NOMO-1 treated with DMSO at 0.1 percent for 48 hours (cell line): ENCODE results near the gene MAP2K5.
"Not testable (repeated sequence)": the region's sequence is repeated elsewhere in the genome, so short reads cannot be mapped to it uniquely, and the experiment has no call there.

ENCODE experiments used
- DNase-seq: peaks from one replicate; lab custom pipeline; 2025; ENCODE audit not compliant: unreplicated experiment; lab: John Stamatoyannopoulos, UW

Gene MAP2K5

DNA sequence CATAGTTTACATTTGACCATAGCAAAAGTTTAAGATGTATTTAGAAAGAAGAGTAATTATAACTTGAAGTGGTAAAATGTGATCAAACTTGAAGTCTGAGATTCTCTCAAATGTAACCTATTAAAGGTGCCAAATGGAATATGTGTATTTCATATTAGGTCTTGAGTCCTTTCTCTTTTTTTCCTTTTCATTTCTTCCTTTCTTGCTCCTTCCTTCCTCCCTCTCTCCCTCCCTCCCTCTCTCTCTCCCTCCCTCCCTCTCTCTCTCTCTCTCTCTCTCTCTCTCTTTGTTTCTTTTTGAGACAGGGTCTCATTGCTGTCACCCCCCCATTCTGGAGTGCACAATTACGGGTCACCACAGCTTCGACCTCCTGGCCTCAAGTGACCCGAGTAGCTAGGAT is 47.7 kb downstream of the MAP2K5 start:
- DNase-seq: no peak

DNA sequence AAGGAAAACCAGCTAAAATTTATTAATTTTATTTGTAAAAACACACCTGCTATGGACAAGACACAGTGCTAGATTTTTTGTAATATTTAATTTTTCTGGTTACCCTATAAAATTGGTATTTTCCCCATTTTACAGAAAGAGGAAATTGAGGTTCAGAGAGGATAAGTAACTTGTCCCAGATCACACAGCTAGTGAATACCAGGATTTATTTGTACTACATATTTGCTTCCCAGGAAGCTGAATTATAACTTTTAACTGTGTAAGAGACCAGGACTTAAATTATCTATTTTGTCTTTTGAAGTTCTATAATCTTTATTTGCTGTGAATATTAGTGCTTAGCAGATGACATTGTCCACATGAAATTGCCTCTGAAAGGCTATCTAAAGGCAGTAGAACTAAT is 49.7 kb downstream of the MAP2K5 start:
- no peak for DNase-seq

DNA sequence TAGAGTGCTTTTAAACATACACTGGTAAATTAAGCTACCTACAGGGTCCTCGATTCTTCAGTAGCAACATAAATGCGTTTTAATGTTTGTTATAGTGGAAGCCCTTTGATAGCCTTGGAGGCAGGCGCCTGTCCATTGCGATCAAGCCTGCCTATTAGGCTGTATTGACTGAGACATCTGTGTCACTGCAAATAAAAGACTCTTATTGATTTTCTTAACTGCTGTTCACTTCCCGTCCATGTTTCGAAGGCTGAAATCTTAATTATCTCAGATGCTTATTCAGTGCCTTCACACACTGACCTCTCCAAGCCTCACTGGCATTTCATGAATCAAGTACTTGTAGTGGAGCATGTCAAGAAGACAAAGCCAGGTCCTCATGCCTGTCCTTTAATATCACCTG is 51.1 kb downstream of the MAP2K5 start:
- no peak for DNase-seq

DNA sequence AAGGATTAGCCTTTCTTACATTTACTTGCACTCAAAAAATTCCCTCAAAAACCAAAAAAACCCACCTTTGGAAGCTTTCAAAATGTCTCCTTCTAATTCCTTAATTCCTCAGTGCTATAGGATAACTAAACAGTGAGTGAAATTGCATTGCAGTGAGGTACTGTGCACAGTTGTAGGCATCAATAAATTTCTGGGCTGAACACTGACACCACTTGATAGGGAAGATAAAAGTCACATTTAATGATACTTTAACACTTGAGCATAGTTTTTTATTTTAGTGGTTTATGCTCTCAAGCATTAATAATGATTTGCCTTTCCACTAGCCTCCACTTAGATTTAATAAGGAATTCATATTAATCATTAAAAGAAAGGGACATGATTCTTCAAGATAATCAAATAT is 52.3 kb downstream of the MAP2K5 start:
- DNase-seq: no peak

DNA sequence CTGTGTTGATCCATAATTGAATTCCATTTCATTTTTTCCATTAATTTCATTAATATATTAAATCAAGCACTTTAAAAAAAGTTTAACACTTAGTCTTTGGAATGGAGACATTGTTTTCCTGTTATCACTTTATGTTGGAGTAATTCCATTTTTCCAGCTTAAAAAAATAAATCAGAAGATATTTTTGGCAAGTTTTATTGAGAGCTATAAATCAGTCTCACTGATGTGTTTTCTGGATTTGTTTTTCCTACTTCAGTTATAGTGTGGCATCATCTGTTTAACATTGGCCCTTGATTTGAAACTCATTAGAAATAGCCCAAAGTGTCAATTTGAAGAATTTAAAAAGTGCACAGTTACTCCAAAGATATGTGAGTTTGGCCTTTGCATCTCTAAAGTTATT is 53.1 kb downstream of the MAP2K5 start:
- DNase-seq: no peak

DNA sequence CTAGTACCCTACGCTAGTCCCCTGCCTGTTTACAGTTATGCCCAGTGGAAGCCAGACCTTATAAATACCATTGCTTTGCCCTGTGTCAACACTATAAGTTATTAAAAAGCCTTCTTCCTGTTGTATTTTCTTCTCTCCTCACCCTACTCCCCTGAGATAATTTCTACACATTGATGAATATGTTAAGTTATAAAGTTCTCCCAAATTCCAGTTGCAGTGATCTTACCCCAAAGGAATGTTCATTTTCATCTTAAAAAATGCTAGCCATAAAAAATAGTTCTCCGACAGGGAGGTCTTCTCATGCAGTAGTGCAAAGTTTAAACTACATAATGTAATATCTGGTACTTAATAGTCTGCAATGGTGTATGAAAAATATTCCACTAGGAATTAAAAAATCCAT is 58.6 kb downstream of the MAP2K5 start:
- no peak for DNase-seq

DNA sequence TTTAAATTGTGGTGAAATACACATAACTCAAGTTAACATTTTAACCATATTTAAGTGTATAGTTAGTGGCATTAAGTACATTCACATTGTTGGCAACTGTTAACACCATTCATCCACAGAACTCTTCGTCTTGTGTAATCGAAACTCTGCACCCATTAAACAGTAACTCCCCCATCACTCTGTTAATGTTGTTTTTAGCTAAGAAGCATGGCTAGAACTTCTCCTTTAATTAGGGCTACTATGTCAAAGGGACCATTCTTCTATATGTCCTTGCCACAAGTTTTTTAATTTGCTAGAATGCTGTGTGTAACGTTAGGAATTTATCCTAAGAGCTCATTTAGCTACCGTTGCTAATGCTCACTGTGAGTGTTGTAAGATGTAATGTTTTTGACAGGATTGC is 60.6 kb downstream of the MAP2K5 start:
- DNase-seq: no peak

DNA sequence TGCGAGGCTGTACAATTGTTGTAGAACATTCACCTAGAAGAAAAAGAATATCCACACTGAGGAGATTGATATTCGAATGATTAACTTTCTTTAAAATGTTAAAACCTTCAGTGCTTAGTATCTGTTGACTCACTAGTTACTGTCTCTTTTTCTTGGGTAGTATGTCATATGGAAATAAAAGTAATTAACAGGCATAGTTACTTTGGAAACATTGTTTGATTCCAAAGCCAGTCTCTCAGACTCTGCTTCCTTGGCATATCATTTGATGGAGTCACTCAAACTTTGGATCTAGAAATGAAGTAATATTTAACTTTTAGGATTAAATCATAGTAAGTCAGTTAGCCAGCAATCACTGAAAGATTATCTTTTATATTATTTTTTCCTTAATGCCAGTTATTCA is 63.4 kb downstream of the MAP2K5 start:
- no peak for DNase-seq

DNA sequence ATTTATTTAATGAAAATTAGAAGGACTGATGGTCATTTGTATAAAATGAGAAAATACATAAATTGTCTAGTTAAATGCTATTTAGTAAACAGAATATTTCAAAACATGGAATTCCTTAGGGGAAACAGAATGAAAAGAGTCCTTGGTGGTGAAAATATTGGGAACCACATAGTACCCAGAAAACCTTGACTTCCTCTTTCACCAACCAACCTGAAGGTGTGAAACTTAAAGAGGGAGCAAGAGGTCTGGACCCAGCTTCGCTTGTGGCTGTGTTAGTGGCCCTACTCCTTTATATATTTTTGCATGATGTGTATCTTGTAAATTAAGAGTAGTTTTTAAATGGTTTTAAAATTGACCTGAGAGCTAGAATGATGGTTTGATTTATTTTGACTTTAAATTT is 64.2 kb downstream of the MAP2K5 start:
- DNase-seq: no peak

DNA sequence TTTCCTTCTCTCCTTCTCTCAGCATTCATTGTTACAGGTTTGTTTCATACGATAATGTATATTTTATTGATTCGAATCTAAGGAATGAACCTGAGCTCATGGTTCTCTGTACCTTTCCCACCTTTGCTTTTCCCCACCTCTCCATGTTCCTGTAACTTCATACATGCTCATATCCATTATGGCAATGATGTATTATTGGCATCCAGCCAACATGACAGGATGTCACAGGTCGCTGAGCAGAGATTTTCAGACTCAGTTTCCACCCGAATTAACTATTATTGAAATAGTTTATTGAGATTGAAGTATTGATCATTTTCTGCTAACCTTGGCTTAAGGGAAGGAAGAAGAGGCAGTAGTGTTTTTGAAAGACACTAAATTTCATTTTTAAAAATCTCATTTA is 64.8 kb downstream of the MAP2K5 start:
- DNase-seq: no peak

DNA sequence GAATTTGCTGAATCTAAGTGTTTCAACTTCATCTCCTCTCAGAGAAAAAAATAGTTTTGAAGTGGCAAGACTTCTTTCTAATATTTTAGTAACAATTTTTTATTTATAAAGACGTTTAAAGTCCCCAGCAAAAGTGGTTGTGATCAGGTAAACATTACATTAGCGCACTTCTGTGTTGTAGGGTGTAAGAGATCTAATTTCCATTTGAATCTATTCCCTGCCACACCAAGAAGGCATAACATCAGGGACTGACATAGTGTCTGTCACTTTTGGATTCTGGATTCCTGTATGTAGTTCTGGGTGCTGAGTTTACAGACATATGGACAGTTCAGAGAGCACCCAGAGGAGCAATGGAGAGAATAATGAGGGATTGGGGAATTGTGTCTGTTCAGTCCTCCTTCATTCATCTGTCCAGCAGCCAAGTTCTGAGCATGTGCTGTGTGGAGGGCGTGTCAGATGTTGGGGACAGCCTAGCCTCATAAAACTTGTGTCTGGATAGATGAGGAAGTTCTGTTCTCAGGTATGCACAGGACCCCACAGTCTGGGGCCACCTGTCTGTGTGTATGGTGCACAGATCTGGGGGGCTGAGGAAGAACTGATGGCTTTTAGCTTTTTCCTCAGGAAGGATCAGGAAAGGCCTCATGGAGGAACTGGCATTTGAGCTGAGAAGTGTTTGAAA is 65.6 kb downstream of the MAP2K5 start:
- no peak for DNase-seq

DNA sequence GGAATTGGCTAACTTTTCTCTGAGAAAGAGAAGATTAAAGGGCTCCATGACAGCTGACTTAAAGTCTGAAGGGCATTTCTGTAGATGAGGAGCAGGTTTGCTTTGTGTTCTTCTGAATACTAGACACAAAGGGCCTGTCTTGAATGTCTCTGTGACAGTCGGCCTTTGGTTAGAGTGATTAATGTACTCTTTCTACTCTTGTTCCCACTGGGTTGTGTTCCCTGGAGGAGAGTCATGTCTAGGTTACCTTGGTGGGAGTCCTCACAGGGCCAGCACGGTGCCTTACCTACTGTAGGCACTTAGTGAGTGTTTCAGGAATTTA is 66.1 kb downstream of the MAP2K5 start:
- DNase-seq: no peak

DNA sequence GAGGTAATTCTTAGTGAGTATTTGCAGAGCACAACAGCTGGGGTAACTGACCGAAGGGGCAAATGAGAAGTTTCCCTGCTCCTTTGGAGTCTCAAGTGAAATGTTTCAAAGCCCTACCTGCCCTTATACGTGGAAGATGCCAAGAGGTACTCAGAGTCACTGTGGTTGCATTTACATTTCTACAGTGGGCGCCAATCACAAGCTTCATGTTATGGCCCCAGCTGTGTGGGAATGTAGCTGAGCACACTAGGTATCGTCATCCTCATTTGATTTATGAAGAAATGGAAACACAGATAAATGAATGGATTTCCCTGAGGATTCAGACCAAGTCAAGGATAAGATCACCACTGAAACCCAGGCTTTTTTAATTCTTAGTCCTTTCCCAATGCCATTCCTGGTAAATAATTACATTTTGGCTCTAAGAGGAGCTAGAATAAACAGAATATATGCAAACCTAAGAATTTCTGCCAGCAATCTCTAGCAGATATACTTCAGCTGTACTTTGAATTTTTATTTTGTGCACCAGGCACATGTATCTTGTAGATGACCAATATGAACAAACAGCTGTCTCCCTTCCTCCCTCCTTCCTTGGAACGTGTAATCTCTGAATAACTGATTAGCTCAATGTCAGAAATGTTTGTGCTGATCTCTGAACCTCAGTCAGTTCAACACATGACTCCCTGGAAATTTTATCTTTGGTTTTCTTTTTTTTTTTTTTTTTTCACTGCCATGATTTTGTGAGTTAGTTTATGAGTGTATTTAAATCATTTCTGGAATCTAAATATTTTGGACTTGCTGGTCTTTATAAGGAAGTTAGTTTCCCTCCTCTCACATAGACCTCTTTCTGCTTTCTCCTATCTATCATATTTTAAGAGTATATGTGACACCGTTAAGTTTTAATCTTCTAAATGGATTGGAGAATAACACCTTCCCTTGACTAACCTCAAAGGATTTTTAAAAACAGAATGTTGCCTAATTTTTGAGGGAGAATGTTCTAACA is 69.2 kb downstream of the MAP2K5 start:
- DNase-seq: no peak

DNA sequence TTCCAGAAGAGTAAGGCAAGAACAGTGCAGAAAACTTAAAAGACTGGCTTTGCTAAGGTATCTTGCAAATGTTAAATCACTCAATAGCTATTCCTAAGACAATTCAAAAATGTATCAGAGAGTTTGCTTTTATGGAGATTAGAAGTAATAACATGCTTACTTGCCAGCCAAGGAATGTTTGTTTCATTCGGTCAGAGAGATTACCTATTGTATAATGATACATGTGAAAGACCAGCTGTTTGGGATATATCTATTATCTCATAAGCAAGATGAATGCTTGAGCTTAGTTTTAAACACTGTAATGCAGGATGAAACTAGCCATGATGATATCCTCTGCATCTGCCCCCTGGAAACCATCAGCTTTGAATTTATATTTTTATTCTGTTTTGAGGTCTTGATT is 70.7 kb downstream of the MAP2K5 start:
- DNase-seq: no peak

DNA sequence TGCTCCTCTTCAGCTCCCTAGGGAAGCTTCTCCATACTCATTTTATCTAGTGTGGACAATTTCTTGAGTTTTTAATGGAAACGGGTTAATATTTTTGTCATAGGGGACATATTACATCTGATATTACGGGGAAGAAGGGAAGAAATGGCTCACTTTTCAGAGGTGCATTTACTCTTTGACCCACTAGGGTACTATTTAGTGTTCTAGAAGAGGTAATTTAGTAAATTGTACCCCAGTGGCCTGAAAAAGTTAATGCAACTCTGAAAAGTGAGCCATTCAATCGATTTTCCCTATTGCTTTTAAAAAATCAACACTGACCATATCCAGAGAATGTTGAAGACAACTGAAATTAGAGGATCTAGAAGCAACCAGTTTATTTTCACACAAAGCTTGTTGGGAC is 71.2 kb downstream of the MAP2K5 start:
- DNase-seq: no peak

DNA sequence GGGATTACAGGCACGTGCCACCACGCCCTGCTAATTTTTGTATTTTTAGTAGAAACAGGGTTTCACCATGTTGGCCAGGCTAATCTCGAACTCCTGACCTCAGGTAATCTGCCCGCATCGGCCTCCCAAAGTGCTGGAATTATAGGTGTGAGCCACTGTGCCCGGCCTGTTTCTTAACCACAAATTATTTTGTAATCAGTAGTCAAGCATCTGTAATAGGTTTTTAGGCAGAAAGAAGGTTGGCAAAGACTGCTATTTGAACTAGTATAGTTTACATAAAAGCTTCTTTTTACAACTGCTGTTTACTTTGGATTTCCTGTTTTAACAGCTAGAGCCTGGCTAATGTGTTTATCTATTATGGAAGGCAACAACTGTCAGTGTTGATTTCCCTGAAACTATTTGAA is 72.6 kb downstream of the MAP2K5 start:
- not testable (repeated sequence) for DNase-seq

DNA sequence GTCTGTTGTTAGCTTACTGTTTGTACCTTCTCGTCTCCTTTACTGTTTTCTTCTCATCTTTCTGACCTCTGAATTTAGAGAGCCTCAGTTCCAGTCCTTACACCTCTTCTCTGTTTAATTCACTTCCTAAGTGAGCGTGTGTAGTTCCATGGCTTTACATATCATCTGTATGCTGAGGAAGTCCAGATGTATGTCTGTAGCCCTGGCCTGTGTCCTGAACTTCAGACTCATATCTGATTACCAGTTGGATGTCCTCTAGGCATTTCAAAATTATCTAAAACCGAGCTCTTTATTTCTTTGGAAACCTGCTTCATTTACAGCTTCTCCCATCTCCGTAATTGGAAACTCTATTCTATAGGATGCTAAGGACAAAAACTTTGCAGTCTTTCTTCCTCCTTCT is 75.8 kb downstream of the MAP2K5 start:
- DNase-seq: no peak

DNA sequence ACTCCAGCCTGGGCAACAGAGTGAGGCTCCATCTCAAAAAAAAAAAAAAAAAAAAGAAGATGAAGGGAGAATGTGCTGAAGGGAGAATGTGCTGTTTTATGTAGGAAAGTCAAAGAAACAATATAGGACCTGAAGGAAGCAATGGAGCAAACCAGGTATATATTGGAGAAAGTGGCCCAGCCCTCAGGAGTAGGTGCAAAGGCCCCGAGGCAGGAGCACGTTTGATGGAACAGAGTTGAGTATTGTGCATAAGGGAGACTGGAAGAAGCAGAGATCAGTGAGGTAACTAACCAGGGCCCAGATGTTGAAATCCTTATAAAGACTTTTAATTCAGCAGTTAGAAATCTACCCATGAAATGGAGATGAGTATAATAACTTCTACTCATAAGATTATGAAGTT is 79.6 kb downstream of the MAP2K5 start:
- DNase-seq: no peak

DNA sequence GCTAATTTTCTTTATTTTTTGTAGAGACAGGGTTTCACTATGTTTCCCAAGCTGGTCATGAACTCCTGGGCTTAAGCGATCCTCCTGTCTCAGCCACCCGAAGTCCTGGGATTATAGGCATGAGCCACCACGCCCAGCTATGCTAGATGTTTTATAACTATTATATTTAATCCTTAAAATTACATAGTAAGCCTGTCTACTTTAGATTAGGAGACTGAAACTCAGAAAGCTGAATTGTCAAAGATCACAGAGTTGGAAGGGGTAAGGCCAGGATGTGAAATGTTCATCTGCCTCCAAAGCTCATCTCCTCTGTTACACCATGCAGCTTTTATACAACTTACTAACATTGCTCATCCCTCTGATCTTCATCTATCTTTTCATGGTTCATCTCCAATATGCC is 89.8 kb downstream of the MAP2K5 start:
- no peak for DNase-seq

DNA sequence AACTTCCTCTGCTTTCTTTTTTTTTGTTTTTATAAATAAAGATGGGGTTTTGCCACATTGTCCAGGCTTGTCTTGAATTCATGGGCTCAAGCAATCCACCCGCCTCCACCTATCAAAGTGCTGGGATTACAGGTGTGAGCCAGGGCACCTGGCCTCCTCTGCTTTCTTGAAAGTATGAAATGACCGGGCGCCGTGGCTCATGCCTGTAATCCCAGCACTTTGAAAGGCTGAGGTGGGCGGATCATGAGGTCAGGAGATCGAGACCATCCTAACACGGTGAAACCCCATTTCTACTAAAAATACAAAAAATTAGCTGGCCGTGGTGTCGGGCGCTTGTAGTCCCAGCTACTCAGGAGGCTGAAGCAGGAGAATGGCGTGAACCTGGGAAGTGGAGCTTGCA is 93.4 kb downstream of the MAP2K5 start:
- DNase-seq: not testable (repeated sequence)

DNA sequence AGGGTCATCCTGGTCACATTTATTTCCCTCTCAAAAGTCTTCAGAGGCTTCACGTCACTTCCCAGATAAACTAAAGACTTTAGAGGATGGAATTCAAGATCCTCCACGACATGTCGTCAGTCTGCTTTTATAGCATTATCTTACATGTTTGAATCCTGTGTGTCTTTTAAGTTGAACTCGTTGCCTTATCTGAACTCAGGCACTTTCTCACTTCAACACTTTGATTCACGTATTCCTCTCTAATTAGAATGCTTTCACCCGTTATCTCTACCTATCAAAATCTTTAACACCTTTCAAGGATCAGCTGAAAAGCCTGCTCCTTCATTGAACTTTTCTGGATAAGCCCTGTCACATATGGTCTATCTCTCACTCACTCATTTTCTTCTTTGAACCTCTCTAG is 97.1 kb downstream of the MAP2K5 start:
- no peak for DNase-seq

DNA sequence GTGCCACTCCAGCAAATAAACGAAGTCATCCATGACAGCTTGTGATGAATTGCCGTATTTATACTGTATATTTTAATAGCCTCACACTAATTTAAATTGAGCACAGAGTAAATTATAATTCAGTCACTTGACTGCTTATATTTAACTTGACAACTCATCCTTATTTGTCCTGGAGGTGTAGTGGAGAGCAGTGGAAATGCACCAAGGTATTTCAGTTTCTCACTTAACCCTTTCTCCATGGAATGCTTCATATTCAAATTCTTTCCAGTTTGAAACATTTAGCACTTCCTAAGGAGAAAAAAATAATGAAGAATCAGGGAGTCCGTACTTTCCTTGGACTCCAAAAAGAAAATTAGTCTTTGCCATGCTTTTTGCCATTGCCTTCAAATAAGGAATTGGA is 99.0 kb downstream of the MAP2K5 start:
- no peak for DNase-seq

DNA sequence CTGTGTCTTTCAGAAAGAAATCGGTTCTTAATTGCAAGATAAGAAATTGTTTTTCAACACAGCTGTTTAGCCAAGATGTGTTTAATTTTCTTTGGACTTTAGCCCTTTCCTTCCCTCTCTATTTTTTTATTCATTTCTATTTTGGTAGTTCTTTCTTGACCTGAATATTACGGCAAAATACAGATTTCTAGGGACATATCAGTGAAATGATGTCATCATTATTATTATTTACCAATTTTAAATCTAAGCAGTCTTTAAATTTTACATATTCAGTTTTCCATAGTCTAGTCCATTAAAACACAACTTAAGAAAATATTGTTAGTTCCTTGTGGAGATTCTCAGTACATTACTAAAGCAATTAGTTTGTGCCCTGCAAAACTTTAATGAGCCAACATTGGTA is 104.3 kb downstream of the MAP2K5 start:
- DNase-seq: no peak
